Parathyroid adenoma (tissue), 2 donors: ENCODE data around the gene RIN3.

Experiments
- H2AFZ ChIP-seq: fragments of 300-600 bp; sonication (generic); one replicate; pipeline ENCODE4 v1.7.0; 2017; ENCODE audit warnings: antibody characterized with exemption, mild to moderate bottlenecking
- H3K27ac ChIP-seq: fragments of 300-600 bp; sonication (generic); one replicate; pipeline ENCODE4 v1.7.0; 2017
- H3K27me3 ChIP-seq: fragments of 300-600 bp; sonication (generic); one replicate; pipeline ENCODE4 v1.7.0; 2017; ENCODE audit warnings: low read length; ENCODE audit not compliant: control insufficient read depth, insufficient read depth
- H3K36me3 ChIP-seq: fragments of 300-600 bp; sonication (generic); one replicate; pipeline ENCODE4 v1.7.0; 2017; ENCODE audit warnings: low read length; ENCODE audit not compliant: control insufficient read depth, insufficient read depth
- H3K4me1 ChIP-seq: fragments of 300-600 bp; sonication (generic); one replicate; pipeline ENCODE4 v1.7.0; 2017; ENCODE audit warnings: control low read depth
- H3K4me2 ChIP-seq: fragments of 300-600 bp; sonication (generic); one replicate; pipeline ENCODE4 v1.7.0; 2017; ENCODE audit warnings: low read length
- H3K4me3 ChIP-seq: fragments of 300-600 bp; sonication (generic); one replicate; pipeline ENCODE4 v1.7.0; 2017; ENCODE audit warnings: low read depth, low read length
- H3K79me2 ChIP-seq: fragments of 300-600 bp; sonication (generic); one replicate; pipeline ENCODE4 v1.7.0; 2017; ENCODE audit warnings: control low read depth
- H3K9ac ChIP-seq: fragments of 300-600 bp; sonication (generic); one replicate; pipeline ENCODE4 v1.7.0; 2017; ENCODE audit warnings: mild to moderate bottlenecking
- H3K9me3 ChIP-seq: fragments of 300-600 bp; sonication (generic); one replicate; pipeline ENCODE4 v1.7.0; 2017; ENCODE audit warnings: low read length; ENCODE audit not compliant: control insufficient read depth
- CTCF ChIP-seq: fragments of 300-600 bp; sonication (generic); IDR thresholded peaks from one replicate; pipeline ENCODE4 v1.7.0; 2017; ENCODE audit warnings: antibody characterized with exemption, mild to moderate bottlenecking
- donor health status: primary hyperparathyroidism.

RIN3 gene

GRCh38 chr14:92510972-92511371, 2.6 kb upstream of the RIN3 start:
- Histone ChIP-seq H3K4me2 (no peak overlapping the region), H3K4me3 (no peak overlapping the region), H2AFZ (no peak overlapping the region), H3K36me3 (no peaks in the 10 kb centered on the region), H3K9me3 (no peaks in the 10 kb centered on the region), H3K4me1 (no peaks in the 10 kb centered on the region), H3K27ac (no peak overlapping the region), H3K9ac (no peak overlapping the region), H3K27me3 (no peaks in the 10 kb centered on the region), H3K79me2 (peaks cover 7% of the 10 kb centered on the region)
- peak; percentile 37 for TF ChIP-seq CTCF

GRCh38 chr14:92511453-92512238, 1.9 kb upstream of the RIN3 start:
- H3K79me2 ChIP-seq, result peaks cover 7% of the 10 kb centered on the region
- TF ChIP-seq CTCF, result no peak
- H3K9ac ChIP-seq, result no peak overlapping the region
- no peaks in the 10 kb centered on the region for H3K36me3 ChIP-seq
- H3K27me3 ChIP-seq, result no peaks in the 10 kb centered on the region
- H3K9me3 ChIP-seq, result no peaks in the 10 kb centered on the region
- H3K4me2 ChIP-seq, result no peak overlapping the region
- H3K4me1 ChIP-seq, result peaks cover 4% of the 10 kb centered on the region
- H2AFZ ChIP-seq, result no peak overlapping the region
- H3K4me3 ChIP-seq, result no peak overlapping the region
- no peak overlapping the region for H3K27ac ChIP-seq

GRCh38 chr14:92512807-92513203, 776 bp upstream of the RIN3 start:
- Histone ChIP-seq H3K4me3 (peak overlapping the region; percentile 69), H3K36me3 (no peaks in the 10 kb centered on the region), H2AFZ (peak overlapping the region; percentile 99), H3K79me2 (peaks cover 18% of the 10 kb centered on the region), H3K9me3 (no peaks in the 10 kb centered on the region), H3K9ac (no peak overlapping the region), H3K27ac (no peak overlapping the region), H3K4me2 (peak overlapping the region; percentile 85), H3K4me1 (peaks cover 11% of the 10 kb centered on the region), H3K27me3 (no peaks in the 10 kb centered on the region)
- no peak for TF ChIP-seq CTCF

GRCh38 chr14:92513966-92514843, 624 bp downstream of the RIN3 start:
- H3K79me2 ChIP-seq, result peaks cover 22% of the 10 kb centered on the region
- no peaks in the 10 kb centered on the region for H3K27me3 ChIP-seq
- no peaks in the 10 kb centered on the region for H3K36me3 ChIP-seq
- H3K4me3 ChIP-seq, result peak overlapping the region; percentile 69
- H3K4me1 ChIP-seq, result peaks cover 11% of the 10 kb centered on the region
- no peaks in the 10 kb centered on the region for H3K9me3 ChIP-seq
- peak overlapping the region; percentile 85 for H3K4me2 ChIP-seq
- no peak for TF ChIP-seq CTCF
- H3K9ac ChIP-seq, result peak overlapping the region; percentile 71
- H2AFZ ChIP-seq, result peak overlapping the region; percentile 99
- peak overlapping the region; percentile 60 for H3K27ac ChIP-seq
